ENCODE data around the gene CENPC. TPM values are rescaled to one million over a fixed set of nuclear protein-coding genes. Genes with fewer than 3 reads are reported as not detected.

Gene CENPC
- total and polyA plus RNA-seq, 2 donors (not counting 1 experiment from before 2014, with no cell fraction given), result 11.7 to 67.0 TPM

GRCh38 chr4:67550857-67551256, 5.6 kb upstream of the CENPC start:
- no peaks in the 10 kb centered on the region for H3K36me3 ChIP-seq (replicated peaks in 1 of 2; ENCODE audit: control extremely low read depth in 1 of 2, control insufficient read depth in 1 of 2, extremely low read depth in 1 of 2, insufficient read depth in 2 of 2, low read length in 1 of 2)
- intact Hi-C loops (cut with micrococcal nuclease), result loop anchor here (1.0 kb wide), 1 partner anchor 7 kb away; the partner anchor contains the start of gene STAP1
- TF ChIP-seq EZH2 (IDR thresholded peaks at IDR 0.05; ENCODE audit: borderline replicate concordance, insufficient read depth, low read depth, low read length, poor library complexity, severe bottlenecking) (no peak), CTCF (IDR thresholded peaks at IDR 0.05) (no peak)
- ChIA-PET POLR2A (interaction anchor here (0.7 to 2.0 kb wide), 8 partner anchors 13 to 150 kb away, joined by 3 to 7 read pairs (median 5); partner anchors contain the start of gene UBA6), CTCF (interaction anchor here (0.7 to 2.5 kb wide), 17 partner anchors 10 to 359 kb away, joined by 3 to 21 read pairs (median 5); partner anchors contain the start of gene UBA6)
- Mint-ChIP-seq H3K27ac (peak overlapping the region; percentile 88), H3K4me3 (peak overlapping the region; percentile 80), H3K9me3 (ENCODE audit: insufficient read depth) (no peaks in the 10 kb centered on the region), H3K4me1 (peaks cover 40% of the 10 kb centered on the region), H3K27me3 (no peaks in the 10 kb centered on the region)
- DNase-seq, result no peak
- no peak for ATAC-seq (ENCODE audit: low read depth)
- H3K9me3 ChIP-seq (ENCODE audit: control extremely low read depth in 1 of 3, control insufficient read depth in 2 of 3, insufficient read depth in 1 of 3, low read length in 2 of 3), result no peaks in the 10 kb centered on the region
- H3K9ac ChIP-seq (ENCODE audit: low read length), result peak overlapping the region; percentile 50
- peak overlapping the region in 2 of 5 experiments; percentile 44 to 69 for H3K4me3 ChIP-seq (ENCODE audit: control extremely low read depth in 1 of 5, extremely low read depth in 1 of 5, insufficient read depth in 1 of 5, low read depth in 2 of 5, low read length in 4 of 5)
- H3K27ac ChIP-seq (ENCODE audit: low read length in 2 of 2), result peak overlapping the region; percentile 70 to 79
- H4K20me1 ChIP-seq (ENCODE audit: control insufficient read depth, insufficient read depth, low read length, poor library complexity, severe bottlenecking), result no peaks in the 10 kb centered on the region
- peaks cover 29 to 44% of the 10 kb centered on the region in 2 donors for H3K4me1 ChIP-seq (ENCODE audit: control insufficient read depth in 2 of 2, insufficient read depth in 2 of 2, low read length in 2 of 2)
- peaks cover 42% of the 10 kb centered on the region for H3K79me2 ChIP-seq (ENCODE audit: control insufficient read depth, insufficient read depth, low read length)
- H2AFZ ChIP-seq (ENCODE audit: insufficient read depth, low read depth, low read length, poor library complexity, severe bottlenecking), result peak overlapping the region; percentile 53
- no peaks in the 10 kb centered on the region for H3K27me3 ChIP-seq (replicated peaks in 1 of 4; ENCODE audit: control extremely low read depth in 1 of 4, control insufficient read depth in 3 of 4, insufficient read depth in 4 of 4, low read length in 3 of 4)
- H3K4me2 ChIP-seq (replicated peaks; ENCODE audit: low read depth, low read length, poor library complexity, severe bottlenecking), result peak overlapping the region; percentile 65
- WGBS (ENCODE audit: insufficient coverage), result no CpG with 5 or more reads among the region's 3 CpGs

- Mint-ChIP-seq H3K27ac (peak overlapping the region; percentile 88), H3K9me3 (ENCODE audit: insufficient read depth) (no peaks in the 10 kb centered on the region), H3K27me3 (no peaks in the 10 kb centered on the region), H3K4me1 (peaks cover 40% of the 10 kb centered on the region), H3K4me3 (peak overlapping the region; percentile 80)
- TF ChIP-seq CTCF (IDR thresholded peaks at IDR 0.05), result no peak
- no peak for TF ChIP-seq EZH2 (IDR thresholded peaks at IDR 0.05; ENCODE audit: borderline replicate concordance, insufficient read depth, low read depth, low read length, poor library complexity, severe bottlenecking)
- peaks cover 27 to 40% of the 10 kb centered on the region in 2 donors for H3K4me1 ChIP-seq (ENCODE audit: control insufficient read depth in 2 of 2, insufficient read depth in 2 of 2, low read length in 2 of 2)
- H2AFZ ChIP-seq (ENCODE audit: insufficient read depth, low read depth, low read length, poor library complexity, severe bottlenecking), result peak overlapping the region; percentile 53
- ChIA-PET POLR2A (interaction anchor here (0.7 to 2.0 kb wide), 11 partner anchors 13 to 151 kb away, joined by 3 to 7 read pairs (median 4); partner anchors contain the start of gene UBA6), CTCF (interaction anchor here (0.7 to 2.5 kb wide), 24 partner anchors 9 to 360 kb away, joined by 3 to 21 read pairs (median 6); partner anchors contain the start of genes STAP1 and UBA6)
- no peaks in the 10 kb centered on the region for H4K20me1 ChIP-seq (ENCODE audit: control insufficient read depth, insufficient read depth, low read length, poor library complexity, severe bottlenecking)
- intact Hi-C loops (cut with micrococcal nuclease), result loop anchor here (1.0 kb wide), 1 partner anchor 8 kb away; the partner anchor contains the start of gene STAP1
- H3K36me3 ChIP-seq (replicated peaks in 1 of 2; ENCODE audit: control extremely low read depth in 1 of 2, control insufficient read depth in 1 of 2, extremely low read depth in 1 of 2, insufficient read depth in 2 of 2, low read length in 1 of 2), result no peaks in the 10 kb centered on the region
- peak overlapping the region in 4 of 5 experiments; percentile 32 to 69 (median 48) for H3K4me3 ChIP-seq (ENCODE audit: control extremely low read depth in 1 of 5, extremely low read depth in 1 of 5, insufficient read depth in 1 of 5, low read depth in 2 of 5, low read length in 4 of 5)
- peak overlapping the region; percentile 65 for H3K4me2 ChIP-seq (replicated peaks; ENCODE audit: low read depth, low read length, poor library complexity, severe bottlenecking)
- no peaks in the 10 kb centered on the region for H3K27me3 ChIP-seq (replicated peaks in 1 of 4; ENCODE audit: control extremely low read depth in 1 of 4, control insufficient read depth in 3 of 4, insufficient read depth in 4 of 4, low read length in 3 of 4)
- peak; percentile 52 for ATAC-seq (ENCODE audit: low read depth)
- H3K9me3 ChIP-seq (ENCODE audit: control extremely low read depth in 1 of 3, control insufficient read depth in 2 of 3, insufficient read depth in 1 of 3, low read length in 2 of 3), result no peaks in the 10 kb centered on the region
- DNase-seq, result peak; percentile 56
- peaks cover 43% of the 10 kb centered on the region for H3K79me2 ChIP-seq (ENCODE audit: control insufficient read depth, insufficient read depth, low read length)
- peak overlapping the region; percentile 70 to 79 for H3K27ac ChIP-seq (ENCODE audit: low read length in 2 of 2)
- peak overlapping the region; percentile 50 for H3K9ac ChIP-seq (ENCODE audit: low read length)
These were observed 5.1 kb upstream of the CENPC start for GRCh38 chr4:67550451-67550850.

Data from B cell (primary cell).